GM12874 (cell line): ENCODE measurements around the gene MORN5.

Experiments used
- TF ChIP-seq, protein P1 (sequence below): IDR thresholded peaks from 2 replicates; pipeline ENCODE4 v1.5.1; 2011; ENCODE audit warnings: low read depth, mild to moderate bottlenecking, control low read depth, low read length, moderate library complexity; ENCODE audit not compliant: insufficient read depth

Gene MORN5

GRCh38 chr9:122126331-122127261 is 33.1 kb upstream of the MORN5 start:
- TF ChIP-seq, protein P1, sequence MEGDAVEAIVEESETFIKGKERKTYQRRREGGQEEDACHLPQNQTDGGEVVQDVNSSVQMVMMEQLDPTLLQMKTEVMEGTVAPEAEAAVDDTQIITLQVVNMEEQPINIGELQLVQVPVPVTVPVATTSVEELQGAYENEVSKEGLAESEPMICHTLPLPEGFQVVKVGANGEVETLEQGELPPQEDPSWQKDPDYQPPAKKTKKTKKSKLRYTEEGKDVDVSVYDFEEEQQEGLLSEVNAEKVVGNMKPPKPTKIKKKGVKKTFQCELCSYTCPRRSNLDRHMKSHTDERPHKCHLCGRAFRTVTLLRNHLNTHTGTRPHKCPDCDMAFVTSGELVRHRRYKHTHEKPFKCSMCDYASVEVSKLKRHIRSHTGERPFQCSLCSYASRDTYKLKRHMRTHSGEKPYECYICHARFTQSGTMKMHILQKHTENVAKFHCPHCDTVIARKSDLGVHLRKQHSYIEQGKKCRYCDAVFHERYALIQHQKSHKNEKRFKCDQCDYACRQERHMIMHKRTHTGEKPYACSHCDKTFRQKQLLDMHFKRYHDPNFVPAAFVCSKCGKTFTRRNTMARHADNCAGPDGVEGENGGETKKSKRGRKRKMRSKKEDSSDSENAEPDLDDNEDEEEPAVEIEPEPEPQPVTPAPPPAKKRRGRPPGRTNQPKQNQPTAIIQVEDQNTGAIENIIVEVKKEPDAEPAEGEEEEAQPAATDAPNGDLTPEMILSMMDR = no peak

GRCh38 chr9:122127396-122127798 is 32.3 kb upstream of the MORN5 start:
- TF ChIP-seq, protein P1 = no peak

DNA sequence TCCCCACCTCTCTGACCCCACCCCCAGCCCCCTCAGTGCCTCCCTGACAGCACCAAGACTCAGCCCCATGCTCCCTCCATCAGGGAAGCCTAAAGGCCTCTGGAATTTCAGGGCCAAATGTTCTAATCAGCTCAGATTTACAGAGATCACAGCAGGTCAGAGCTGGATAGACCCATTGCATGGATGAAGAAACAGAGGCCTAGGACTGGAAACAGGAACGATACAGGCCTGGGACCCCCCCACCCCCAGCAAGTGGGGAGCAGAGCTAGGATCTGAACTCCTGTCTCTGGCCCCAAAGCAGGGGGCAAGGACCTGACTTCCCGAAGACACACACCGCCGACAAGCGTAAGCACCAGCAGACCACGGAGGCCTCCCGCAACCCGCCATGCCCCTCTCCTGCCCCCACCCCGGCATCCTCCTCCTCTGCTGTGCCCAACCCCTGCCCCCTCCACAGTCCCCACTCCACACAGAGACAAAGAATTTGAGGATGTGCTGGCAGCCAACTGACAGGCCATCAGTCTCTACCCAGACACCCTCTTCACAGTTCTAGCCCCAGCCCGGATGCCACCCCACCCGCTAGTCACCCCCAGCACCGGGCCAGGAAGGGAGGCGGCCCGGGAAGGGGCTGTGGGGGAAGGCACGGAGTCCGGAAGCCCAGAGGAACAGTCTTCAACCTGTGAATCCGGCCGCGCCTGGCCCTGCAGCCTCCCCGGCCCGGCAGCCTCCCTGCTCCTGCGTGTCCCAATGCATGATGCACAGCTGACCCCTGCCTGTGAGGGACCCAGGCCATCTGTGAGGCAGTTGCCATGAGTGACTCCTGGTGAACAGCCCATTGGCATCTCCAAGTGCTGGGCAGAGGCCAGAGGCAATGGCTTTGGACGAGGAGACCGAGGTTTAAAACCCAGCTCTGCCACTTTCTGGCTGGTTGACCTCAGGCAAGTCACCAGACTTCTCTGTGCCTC is 31.4 kb upstream of the MORN5 start:
- TF ChIP-seq, protein P1 = no peak

DNA sequence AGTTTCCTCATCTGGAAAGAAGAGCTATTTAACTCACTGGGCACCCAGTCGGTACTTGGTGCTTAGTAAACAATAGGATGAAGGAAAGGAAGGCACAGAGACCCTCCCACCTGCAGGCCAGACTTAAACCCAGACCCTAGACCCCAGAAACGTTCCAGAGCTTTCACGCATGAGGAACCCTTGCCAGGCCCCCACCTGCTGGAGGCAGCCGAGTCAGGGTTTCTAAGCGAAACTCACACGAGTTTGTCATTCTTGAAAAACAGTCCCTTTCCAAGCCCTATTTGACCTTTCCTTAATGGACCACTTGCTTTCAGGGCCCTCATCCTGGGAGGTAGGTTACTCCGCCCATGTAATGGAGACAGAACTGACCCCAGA is 30.8 kb upstream of the MORN5 start:
- TF ChIP-seq, protein P1 = no peak

GRCh38 chr9:122129969-122130368 is 29.7 kb upstream of the MORN5 start:
- TF ChIP-seq, protein P1 = no peak

DNA sequence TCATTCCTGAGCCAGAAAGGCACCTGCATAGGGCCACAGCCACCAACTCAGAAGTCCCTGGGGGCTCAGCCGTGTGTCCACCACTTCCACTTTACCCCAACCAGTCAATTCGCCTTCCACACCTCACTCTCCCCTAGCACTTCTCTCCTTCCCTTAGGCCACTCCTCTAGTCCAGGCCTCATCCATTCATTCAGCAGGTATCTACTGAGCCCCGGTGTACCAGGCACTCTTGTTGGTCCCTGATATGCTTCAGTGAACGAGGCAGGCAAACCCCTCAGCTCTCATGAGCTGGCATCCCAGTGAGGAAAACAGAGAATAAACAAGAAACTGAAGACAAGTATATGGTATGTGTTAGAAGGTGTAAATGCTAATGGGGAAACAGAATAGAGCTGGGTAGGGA is 28.9 kb upstream of the MORN5 start:
- TF ChIP-seq, protein P1 = no peak

DNA sequence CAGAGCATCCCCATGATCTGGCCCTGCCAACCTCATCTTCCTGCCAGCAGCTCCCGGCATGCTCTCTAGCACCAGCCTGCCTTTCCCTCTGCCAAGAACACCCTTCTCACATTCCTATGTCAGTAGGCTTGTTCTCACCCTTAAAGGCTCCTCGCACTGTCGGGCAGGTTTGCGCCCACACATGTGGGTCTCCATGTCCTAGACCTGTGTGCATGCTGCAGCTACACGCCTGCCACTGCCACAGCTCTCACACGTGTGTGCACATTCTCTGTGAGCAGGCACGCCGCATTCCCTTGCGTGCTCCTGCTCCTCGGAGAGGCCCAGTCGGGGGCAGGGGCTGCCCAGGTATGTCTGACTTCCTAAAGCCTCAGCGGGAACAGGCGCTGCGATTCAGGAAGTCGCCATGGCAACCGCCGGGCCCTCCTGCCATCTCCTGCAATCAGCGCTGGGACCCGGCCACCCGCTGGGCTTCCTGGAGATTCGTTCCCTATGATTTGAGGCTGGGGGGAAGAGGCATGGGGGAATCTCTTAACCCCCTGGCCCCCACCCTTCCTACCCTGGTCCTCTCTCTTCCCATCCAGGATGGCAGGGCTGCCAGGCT is 28.2 kb upstream of the MORN5 start:
- TF ChIP-seq, protein P1 = no peak
